ENCODE results near the gene TMCC1.

TMCC1 gene

DNA sequence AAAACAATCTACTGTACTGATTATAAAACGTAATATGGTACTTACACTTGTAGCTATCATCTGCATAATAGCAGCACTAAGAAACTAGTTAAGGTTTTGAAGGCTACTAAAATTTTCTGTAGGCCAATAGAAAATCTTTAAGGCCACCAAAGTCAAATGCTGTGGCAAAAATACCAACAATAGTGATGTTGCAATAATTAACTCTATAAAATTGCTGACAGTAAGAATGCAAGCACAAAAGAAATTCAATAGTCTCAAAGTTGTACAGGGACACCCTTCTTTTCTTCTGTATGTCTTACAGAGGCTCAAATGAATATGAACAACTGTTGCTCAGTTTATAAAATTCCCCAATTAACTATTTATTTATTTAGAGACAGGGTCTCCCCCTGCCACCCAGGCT, 62.0 kb downstream of the TMCC1 start:
- no peak for DNase-seq (ENCODE audit: low spot score)
- TF ChIP-seq CTCF (IDR thresholded peaks at IDR 0.05; ENCODE audit: extremely low read depth, insufficient read depth, missing control alignments), result no peak
- in situ Hi-C loops (cut with MboI; ENCODE audit: low pct_unique_long_range_greater_than_20kb, low sequenced_read_pairs, unreplicated experiment), result no loop called here

DNA sequence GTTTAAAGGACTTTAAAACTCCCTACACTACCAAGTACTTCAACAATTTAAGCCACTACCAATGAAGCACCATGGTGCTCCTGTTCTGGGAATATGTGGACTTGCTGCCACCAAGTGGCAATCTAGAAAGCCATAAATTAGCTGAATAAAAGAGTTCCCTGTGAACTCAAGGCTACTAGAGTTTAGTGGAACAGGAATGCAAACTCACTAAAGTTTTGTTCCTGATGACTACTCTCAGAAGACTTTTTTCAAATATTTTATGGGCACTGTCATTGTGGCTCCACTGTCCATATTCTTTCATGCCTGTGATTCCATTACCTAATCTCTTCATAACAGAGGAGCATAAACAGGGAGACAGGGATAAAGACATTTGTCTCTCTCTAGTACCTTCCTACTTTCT, 63.9 kb downstream of the TMCC1 start:
- in situ Hi-C loops (cut with MboI; ENCODE audit: low pct_unique_long_range_greater_than_20kb, low sequenced_read_pairs, unreplicated experiment), result no loop called here
- TF ChIP-seq CTCF (IDR thresholded peaks at IDR 0.05; ENCODE audit: extremely low read depth, insufficient read depth, missing control alignments), result peak; percentile 59
- DNase-seq (ENCODE audit: low spot score), result peak; percentile 20

- in situ Hi-C loops (cut with MboI; ENCODE audit: low pct_unique_long_range_greater_than_20kb, low sequenced_read_pairs, unreplicated experiment), result no loop called here
- TF ChIP-seq CTCF (IDR thresholded peaks at IDR 0.05; ENCODE audit: extremely low read depth, insufficient read depth, missing control alignments), result no peak
- peak; percentile 22 for DNase-seq (ENCODE audit: low spot score)
These were observed 65.7 kb downstream of the TMCC1 start for GRCh38 chr3:129827765-129828164.

- DNase-seq (ENCODE audit: low spot score), result peak; percentile 37
- TF ChIP-seq CTCF (IDR thresholded peaks at IDR 0.05; ENCODE audit: extremely low read depth, insufficient read depth, missing control alignments), result peak; percentile 62
- in situ Hi-C loops (cut with MboI; ENCODE audit: low pct_unique_long_range_greater_than_20kb, low sequenced_read_pairs, unreplicated experiment), result loop anchor here (5.0 kb wide), 1 partner anchor 173 kb away; no protein-coding TSS in a partner anchor
These were observed 68.5 kb downstream of the TMCC1 start for GRCh38 chr3:129824926-129825541.

DNA sequence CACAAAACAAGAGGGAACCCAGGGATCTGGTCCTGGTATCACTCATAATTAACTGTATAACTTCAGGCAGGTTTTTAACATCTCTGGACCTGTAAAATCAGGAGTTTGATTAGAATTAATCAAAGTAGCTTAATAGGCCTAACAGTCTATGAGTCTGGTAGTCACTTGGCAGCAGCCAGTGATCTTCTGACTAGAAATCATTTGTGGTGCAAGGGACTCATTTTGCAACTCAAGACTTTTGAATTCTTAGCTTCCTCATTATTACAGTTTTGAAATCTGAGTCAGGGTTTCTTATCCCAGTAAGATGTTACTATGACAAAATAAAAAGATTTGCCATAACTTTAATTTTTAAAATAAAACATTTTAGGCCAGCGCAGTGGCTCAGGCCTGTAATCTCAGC, 70.8 kb downstream of the TMCC1 start:
- no peak for TF ChIP-seq CTCF (IDR thresholded peaks at IDR 0.05; ENCODE audit: extremely low read depth, insufficient read depth, missing control alignments)
- in situ Hi-C loops (cut with MboI; ENCODE audit: low pct_unique_long_range_greater_than_20kb, low sequenced_read_pairs, unreplicated experiment), result loop anchor here (5.0 kb wide), 1 partner anchor 170 kb away; no protein-coding TSS in a partner anchor
- DNase-seq (ENCODE audit: low spot score), result no peak

- in situ Hi-C loops (cut with MboI; ENCODE audit: low pct_unique_long_range_greater_than_20kb, low sequenced_read_pairs, unreplicated experiment), result loop anchor here (5.0 kb wide), 1 partner anchor 170 kb away; no protein-coding TSS in a partner anchor
- DNase-seq (ENCODE audit: low spot score), result no peak
- TF ChIP-seq CTCF (IDR thresholded peaks at IDR 0.05; ENCODE audit: extremely low read depth, insufficient read depth, missing control alignments), result no peak
These were observed 71.3 kb downstream of the TMCC1 start for GRCh38 chr3:129822241-129822640.
